Kidney epithelial cell (primary cell): ENCODE results near the gene AKNA. TPM values are rescaled to one million over a fixed set of nuclear protein-coding genes. Genes with fewer than 3 reads are reported as not detected.

Experiments used
- DNase-seq: peaks from one replicate; pipeline ENCODE4 v3.0.0-alpha.2; 2010; ENCODE audit warnings: low read depth
- H3K27me3 ChIP-seq: 2 replicates; pipeline ENCODE4 v1.6.0; 2011; ENCODE audit warnings: low read length; ENCODE audit not compliant: control insufficient read depth, insufficient read depth
- H3K36me3 ChIP-seq: 2 replicates; pipeline ENCODE4 v1.5.1; 2011; ENCODE audit warnings: low read length; ENCODE audit not compliant: control insufficient read depth, insufficient read depth
- H3K4me3 ChIP-seq: 2 replicates; pipeline ENCODE4 v1.5.1; 2011; ENCODE audit warnings: low read depth, mild to moderate bottlenecking, control low read depth, low read length
- total RNA-seq: library from RNA; depleted of rRNA; stranded (reverse); fragments of >200 nt; gene quantifications from 2 replicates; pipeline ENCODE4 v1.2.3, GENCODE V29; 2015
- TF ChIP-seq, protein P1 (sequence below): IDR thresholded peaks from 2 replicates; pipeline ENCODE4 v1.5.1; 2011; ENCODE audit warnings: mild to moderate bottlenecking, moderate library complexity, low read length, control low read depth, inconsistent platforms; ENCODE audit not compliant: insufficient read depth, poor library complexity, severe bottlenecking

Gene AKNA
- total RNA-seq, 1 donor from 2014 or later, result 34.6 TPM

DNA sequence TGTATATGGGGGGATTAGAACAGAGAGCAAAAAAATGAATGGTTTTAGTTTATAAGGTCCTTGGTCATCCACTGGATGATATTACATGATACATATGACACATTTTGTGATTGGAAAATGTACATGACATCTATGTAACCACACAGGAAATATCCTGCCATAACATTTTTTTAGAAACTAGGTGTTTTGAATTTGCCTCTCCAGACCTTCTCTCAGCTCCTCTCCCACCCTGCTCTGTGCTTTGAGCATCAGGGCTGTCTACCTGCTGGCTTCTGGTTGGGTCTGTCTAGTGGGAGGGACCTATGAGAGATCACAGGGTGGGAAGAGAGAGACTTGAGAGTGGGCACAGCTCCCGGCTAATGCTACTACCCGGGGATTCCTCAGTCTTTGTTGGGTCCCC lies 24.4 kb downstream of the AKNA start:
- H3K27me3 ChIP-seq, result no peaks in the 10 kb centered on the region
- H3K4me3 ChIP-seq, result no peak overlapping the region
- TF ChIP-seq, protein P1, sequence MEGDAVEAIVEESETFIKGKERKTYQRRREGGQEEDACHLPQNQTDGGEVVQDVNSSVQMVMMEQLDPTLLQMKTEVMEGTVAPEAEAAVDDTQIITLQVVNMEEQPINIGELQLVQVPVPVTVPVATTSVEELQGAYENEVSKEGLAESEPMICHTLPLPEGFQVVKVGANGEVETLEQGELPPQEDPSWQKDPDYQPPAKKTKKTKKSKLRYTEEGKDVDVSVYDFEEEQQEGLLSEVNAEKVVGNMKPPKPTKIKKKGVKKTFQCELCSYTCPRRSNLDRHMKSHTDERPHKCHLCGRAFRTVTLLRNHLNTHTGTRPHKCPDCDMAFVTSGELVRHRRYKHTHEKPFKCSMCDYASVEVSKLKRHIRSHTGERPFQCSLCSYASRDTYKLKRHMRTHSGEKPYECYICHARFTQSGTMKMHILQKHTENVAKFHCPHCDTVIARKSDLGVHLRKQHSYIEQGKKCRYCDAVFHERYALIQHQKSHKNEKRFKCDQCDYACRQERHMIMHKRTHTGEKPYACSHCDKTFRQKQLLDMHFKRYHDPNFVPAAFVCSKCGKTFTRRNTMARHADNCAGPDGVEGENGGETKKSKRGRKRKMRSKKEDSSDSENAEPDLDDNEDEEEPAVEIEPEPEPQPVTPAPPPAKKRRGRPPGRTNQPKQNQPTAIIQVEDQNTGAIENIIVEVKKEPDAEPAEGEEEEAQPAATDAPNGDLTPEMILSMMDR, result no peak
- peaks cover 7% of the 10 kb centered on the region for H3K36me3 ChIP-seq
- no peak for DNase-seq

- no peak for DNase-seq
- TF ChIP-seq, protein P1, result no peak
- H3K27me3 ChIP-seq, result no peaks in the 10 kb centered on the region
- H3K36me3 ChIP-seq, result peaks cover 8% of the 10 kb centered on the region
- no peak overlapping the region for H3K4me3 ChIP-seq
Observed at GRCh38 chr9:114362394-114362793, 25.4 kb downstream of the AKNA start.

DNA sequence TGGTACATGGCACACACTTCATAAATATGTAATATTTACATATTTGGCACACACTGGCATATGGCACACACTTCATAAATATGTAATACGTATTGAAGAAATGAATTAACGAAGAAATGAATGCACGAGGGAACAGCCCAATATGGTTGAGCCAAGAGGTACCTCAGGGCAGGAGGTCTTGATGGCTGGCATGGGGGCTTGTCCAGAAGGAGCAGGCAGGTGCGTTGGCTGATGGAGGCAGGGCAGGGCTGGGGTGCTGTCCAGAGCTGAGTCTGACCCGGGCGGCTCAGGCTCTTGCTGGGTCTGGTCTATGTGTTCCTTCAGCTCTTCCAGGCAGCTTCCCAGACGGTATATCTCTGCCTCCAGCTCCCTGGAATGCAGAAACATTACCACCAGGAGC lies 26.2 kb downstream of the AKNA start:
- TF ChIP-seq, protein P1, result no peak
- DNase-seq, result no peak
- H3K36me3 ChIP-seq, result peaks cover 11% of the 10 kb centered on the region
- no peaks in the 10 kb centered on the region for H3K27me3 ChIP-seq
- no peak overlapping the region for H3K4me3 ChIP-seq

DNA sequence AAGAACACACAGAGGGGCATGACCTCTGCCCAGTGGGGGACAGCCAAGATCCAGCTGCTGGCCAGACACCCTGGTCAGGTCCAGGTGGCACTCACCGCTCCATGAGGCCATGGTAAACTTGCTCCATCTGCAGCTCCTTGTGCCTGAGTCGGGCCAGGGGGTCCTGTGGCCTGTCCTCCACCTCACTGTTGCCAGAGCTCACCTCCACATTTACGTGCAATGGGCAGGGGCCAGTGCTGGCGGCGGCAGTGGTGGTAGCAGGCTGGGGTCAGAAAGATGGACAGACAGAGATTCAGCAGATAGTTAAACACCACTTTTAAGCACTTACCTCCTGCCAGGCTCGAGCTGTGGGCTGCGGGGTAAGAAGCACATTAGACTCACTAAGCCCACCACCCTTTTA lies 28.0 kb downstream of the AKNA start:
- TF ChIP-seq, protein P1, result no peak
- Histone ChIP-seq H3K4me3 (no peak overlapping the region), H3K27me3 (no peaks in the 10 kb centered on the region), H3K36me3 (peaks cover 13% of the 10 kb centered on the region)
- DNase-seq, result no peak

- TF ChIP-seq, protein P1, result no peak
- no peak for DNase-seq
- peaks cover 13% of the 10 kb centered on the region for H3K36me3 ChIP-seq
- H3K27me3 ChIP-seq, result no peaks in the 10 kb centered on the region
- H3K4me3 ChIP-seq, result no peak overlapping the region
Observed at GRCh38 chr9:114357911-114358328, 29.9 kb downstream of the AKNA start.

GRCh38 chr9:114357360-114357759 lies 30.4 kb downstream of the AKNA start:
- TF ChIP-seq, protein P1, result no peak
- no peak for DNase-seq
- H3K4me3 ChIP-seq, result no peak overlapping the region
- peaks cover 13% of the 10 kb centered on the region for H3K36me3 ChIP-seq
- no peaks in the 10 kb centered on the region for H3K27me3 ChIP-seq
